WERI-Rb-1 (cell line): ENCODE results near the gene MRPL20.

Source experiments
- DNase-seq: peaks from one replicate; pipeline ENCODE4 v3.0.0-alpha.2; 2020
- H3K27ac ChIP-seq: fragments of 250-450 bp; sonication (Bioruptor Pico); 2 replicates; pipeline ENCODE4 v1.5.1; 2020; ENCODE audit warnings: mild to moderate bottlenecking, moderate library complexity
- H3K27me3 ChIP-seq: fragments of 250-450 bp; sonication (Bioruptor Pico); 2 replicates; pipeline ENCODE4 v1.5.1; 2021; ENCODE audit warnings: mild to moderate bottlenecking, low read depth, moderate library complexity; ENCODE audit not compliant: insufficient read depth, severe bottlenecking
- H3K36me3 ChIP-seq: fragments of 250-450 bp; sonication (Bioruptor Pico); 2 replicates; pipeline ENCODE4 v1.5.1; 2020; ENCODE audit warnings: mild to moderate bottlenecking, moderate library complexity
- H3K4me3 ChIP-seq: 2 replicates; pipeline ENCODE4 v1.5.1; 2011; ENCODE audit warnings: low read depth, mild to moderate bottlenecking, control low read depth, low read length
- H3K9me3 ChIP-seq: fragments of 250-450 bp; sonication (Bioruptor Pico); 2 replicates; pipeline ENCODE4 v1.5.1; 2021; ENCODE audit warnings: mild to moderate bottlenecking, moderate library complexity; ENCODE audit not compliant: severe bottlenecking
- TF ChIP-seq, protein P1 (sequence below): IDR thresholded peaks from 2 replicates; pipeline ENCODE4 v1.5.1; 2011; ENCODE audit warnings: low read depth, mild to moderate bottlenecking, control low read depth, inconsistent platforms, low read length

The MRPL20 gene

DNA sequence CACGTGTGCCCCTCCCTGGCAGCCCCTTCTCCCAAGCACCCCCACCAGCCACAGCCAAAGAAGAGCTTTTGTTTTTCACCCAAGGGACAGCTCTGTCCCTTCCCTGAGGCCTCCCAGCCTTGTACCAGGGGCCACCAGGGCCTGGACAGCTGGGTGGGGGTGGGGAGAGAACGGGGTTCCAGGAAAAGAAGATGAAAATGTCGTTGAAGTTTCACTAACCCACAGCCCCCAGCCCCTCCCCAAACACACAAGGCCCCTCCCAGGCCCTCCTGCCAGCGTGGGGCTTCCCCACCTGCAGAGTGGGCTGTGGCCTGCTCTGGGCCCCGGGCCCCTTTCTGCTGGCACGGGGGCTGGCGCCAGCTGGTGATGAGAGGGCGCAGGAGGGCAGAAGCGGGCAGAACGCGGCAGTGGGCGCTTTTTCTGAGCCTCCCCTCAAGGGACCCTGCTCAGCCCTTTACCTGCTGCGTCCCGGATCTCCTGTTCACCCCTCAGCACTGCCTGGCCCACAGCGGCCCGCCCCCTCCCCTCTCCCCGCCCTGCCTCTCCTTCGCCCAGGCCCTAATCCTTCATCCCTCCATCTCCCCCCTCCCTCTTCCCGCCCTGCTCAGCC lies 19.5 kb upstream of the MRPL20 start:
- peak overlapping the region; percentile 77 for H3K27ac ChIP-seq
- peak overlapping the region; percentile 34 for H3K4me3 ChIP-seq
- H3K27me3 ChIP-seq: no peaks in the 10 kb centered on the region
- TF ChIP-seq, protein P1, sequence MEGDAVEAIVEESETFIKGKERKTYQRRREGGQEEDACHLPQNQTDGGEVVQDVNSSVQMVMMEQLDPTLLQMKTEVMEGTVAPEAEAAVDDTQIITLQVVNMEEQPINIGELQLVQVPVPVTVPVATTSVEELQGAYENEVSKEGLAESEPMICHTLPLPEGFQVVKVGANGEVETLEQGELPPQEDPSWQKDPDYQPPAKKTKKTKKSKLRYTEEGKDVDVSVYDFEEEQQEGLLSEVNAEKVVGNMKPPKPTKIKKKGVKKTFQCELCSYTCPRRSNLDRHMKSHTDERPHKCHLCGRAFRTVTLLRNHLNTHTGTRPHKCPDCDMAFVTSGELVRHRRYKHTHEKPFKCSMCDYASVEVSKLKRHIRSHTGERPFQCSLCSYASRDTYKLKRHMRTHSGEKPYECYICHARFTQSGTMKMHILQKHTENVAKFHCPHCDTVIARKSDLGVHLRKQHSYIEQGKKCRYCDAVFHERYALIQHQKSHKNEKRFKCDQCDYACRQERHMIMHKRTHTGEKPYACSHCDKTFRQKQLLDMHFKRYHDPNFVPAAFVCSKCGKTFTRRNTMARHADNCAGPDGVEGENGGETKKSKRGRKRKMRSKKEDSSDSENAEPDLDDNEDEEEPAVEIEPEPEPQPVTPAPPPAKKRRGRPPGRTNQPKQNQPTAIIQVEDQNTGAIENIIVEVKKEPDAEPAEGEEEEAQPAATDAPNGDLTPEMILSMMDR: no peak
- peak; percentile 84 for DNase-seq
- H3K36me3 ChIP-seq: no peaks in the 10 kb centered on the region
- no peaks in the 10 kb centered on the region for H3K9me3 ChIP-seq

GRCh38 chr1:1425753-1426495 lies 18.8 kb upstream of the MRPL20 start:
- Histone ChIP-seq H3K27me3 (no peaks in the 10 kb centered on the region), H3K4me3 (peak overlapping the region; percentile 34; the same call in 1 of the 2 replicates), H3K9me3 (no peaks in the 10 kb centered on the region), H3K36me3 (no peaks in the 10 kb centered on the region), H3K27ac (peak overlapping the region; percentile 77)
- TF ChIP-seq, protein P1: no peak
- DNase-seq: no peak

GRCh38 chr1:1425426-1425752 lies 18.3 kb upstream of the MRPL20 start:
- no peaks in the 10 kb centered on the region for H3K36me3 ChIP-seq
- no peak overlapping the region for H3K27ac ChIP-seq
- no peak for DNase-seq
- TF ChIP-seq, protein P1: no peak
- no peaks in the 10 kb centered on the region for H3K27me3 ChIP-seq
- H3K9me3 ChIP-seq: no peaks in the 10 kb centered on the region
- no peak overlapping the region for H3K4me3 ChIP-seq

DNA sequence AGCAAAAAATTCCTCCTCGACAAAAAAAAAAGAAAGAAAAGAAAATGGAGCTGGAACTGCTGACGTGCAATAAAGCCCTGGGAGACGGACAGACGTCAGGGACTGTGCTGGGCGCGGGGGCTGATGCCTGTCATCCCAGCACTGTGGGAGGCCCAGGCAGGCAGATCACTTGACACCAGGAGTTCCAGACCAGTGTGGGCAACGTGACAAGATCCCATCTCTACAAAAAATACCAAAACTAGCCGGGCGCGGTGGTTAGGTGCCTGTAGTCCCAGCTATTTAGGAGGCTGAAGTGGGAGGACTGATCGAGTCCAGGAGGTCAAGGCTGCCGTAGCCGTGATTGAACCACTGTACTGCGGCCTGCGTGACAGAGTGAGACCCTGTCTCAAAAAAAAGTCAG lies 17.6 kb upstream of the MRPL20 start:
- H3K27ac ChIP-seq: no peak overlapping the region
- TF ChIP-seq, protein P1: no peak
- no peak for DNase-seq

GRCh38 chr1:1423245-1423597 lies 16.1 kb upstream of the MRPL20 start:
- Histone ChIP-seq H3K27me3 (no peaks in the 10 kb centered on the region), H3K36me3 (no peaks in the 10 kb centered on the region), H3K9me3 (no peaks in the 10 kb centered on the region), H3K4me3 (no peak overlapping the region), H3K27ac (no peak overlapping the region)
- DNase-seq: no peak
- TF ChIP-seq, protein P1: no peak

More for the DNA sequence above, 17.6 kb upstream of the MRPL20 start:
- Histone ChIP-seq H3K36me3 (no peaks in the 10 kb centered on the region), H3K4me3 (no peak overlapping the region), H3K27me3 (no peaks in the 10 kb centered on the region), H3K9me3 (no peaks in the 10 kb centered on the region)
